ENCODE measurements around the gene NFATC2.

NFATC2 gene

GRCh38 chr20:51358032-51358724 lies 184.3 kb downstream of the NFATC2 start:
- H4K20me1 ChIP-seq (ENCODE audit: insufficient read depth, low read length) = no peaks in the 10 kb centered on the region
- no peaks in the 10 kb centered on the region for H3K79me2 ChIP-seq (ENCODE audit: insufficient read depth, low read length)
- H3K4me2 ChIP-seq (ENCODE audit: low read length) = no peak overlapping the region
- TF ChIP-seq CTCF (IDR thresholded peaks at IDR 0.05; ENCODE audit: low read length) (no peak), EZH2 (IDR thresholded peaks at IDR 0.05; ENCODE audit: borderline replicate concordance, low read length) (no peak)
- H3K27me3 ChIP-seq (ENCODE audit: insufficient read depth, low read length) = 0 out of 2 replicates have a peak, but pooled peaks cover 4% of the 10 kb centered on the region
- H3K9ac ChIP-seq (ENCODE audit: low read length) = no peak overlapping the region
- H3K9me2 ChIP-seq (ENCODE audit: low read depth, low read length) = no peaks in the 10 kb centered on the region
- no peaks in the 10 kb centered on the region for H3K4me1 ChIP-seq (ENCODE audit: insufficient read depth, low read length, severe bottlenecking)
- H3F3A ChIP-seq (ENCODE audit: insufficient read depth, low read length) = no peaks in the 10 kb centered on the region
- no peak overlapping the region for H2AFZ ChIP-seq (ENCODE audit: low read length)
- H3K27ac ChIP-seq (ENCODE audit: low read depth, low read length, poor library complexity, severe bottlenecking) = no peak overlapping the region
- H3K9me3 ChIP-seq (ENCODE audit: low read length) = no peaks in the 10 kb centered on the region
- no peak overlapping the region for H3K4me3 ChIP-seq (ENCODE audit: low read depth, low read length, poor library complexity, severe bottlenecking)
- H3K36me3 ChIP-seq (ENCODE audit: insufficient read depth, low read length) = no peaks in the 10 kb centered on the region

GRCh38 chr20:51357543-51357942 lies 185.0 kb downstream of the NFATC2 start:
- Histone ChIP-seq H3K27me3 (ENCODE audit: insufficient read depth, low read length) (0 out of 2 replicates have a peak, but pooled peaks cover 4% of the 10 kb centered on the region), H3F3A (ENCODE audit: insufficient read depth, low read length) (no peaks in the 10 kb centered on the region), H2AFZ (ENCODE audit: low read length) (no peak overlapping the region), H3K79me2 (ENCODE audit: insufficient read depth, low read length) (no peaks in the 10 kb centered on the region), H3K4me2 (ENCODE audit: low read length) (no peak overlapping the region), H3K36me3 (ENCODE audit: insufficient read depth, low read length) (no peaks in the 10 kb centered on the region), H3K27ac (ENCODE audit: low read depth, low read length, poor library complexity, severe bottlenecking) (no peak overlapping the region), H4K20me1 (ENCODE audit: insufficient read depth, low read length) (no peaks in the 10 kb centered on the region), H3K4me1 (ENCODE audit: insufficient read depth, low read length, severe bottlenecking) (no peaks in the 10 kb centered on the region), H3K4me3 (ENCODE audit: low read depth, low read length, poor library complexity, severe bottlenecking) (no peak overlapping the region), H3K9me3 (ENCODE audit: low read length) (no peaks in the 10 kb centered on the region), H3K9ac (ENCODE audit: low read length) (no peak overlapping the region), H3K9me2 (ENCODE audit: low read depth, low read length) (no peaks in the 10 kb centered on the region)
- TF ChIP-seq CTCF (IDR thresholded peaks at IDR 0.05; ENCODE audit: low read length) (no peak), EZH2 (IDR thresholded peaks at IDR 0.05; ENCODE audit: borderline replicate concordance, low read length) (no peak)

GRCh38 chr20:51356871-51357270 lies 185.6 kb downstream of the NFATC2 start:
- TF ChIP-seq EZH2 (IDR thresholded peaks at IDR 0.05; ENCODE audit: borderline replicate concordance, low read length) = no peak
- no peaks in the 10 kb centered on the region for H3K36me3 ChIP-seq (ENCODE audit: insufficient read depth, low read length)
- no peak overlapping the region for H3K9ac ChIP-seq (ENCODE audit: low read length)
- no peak overlapping the region for H3K4me3 ChIP-seq (ENCODE audit: low read depth, low read length, poor library complexity, severe bottlenecking)
- no peak overlapping the region for H2AFZ ChIP-seq (ENCODE audit: low read length)
- no peaks in the 10 kb centered on the region for H3K9me2 ChIP-seq (ENCODE audit: low read depth, low read length)
- no peaks in the 10 kb centered on the region for H3K4me1 ChIP-seq (ENCODE audit: insufficient read depth, low read length, severe bottlenecking)
- H4K20me1 ChIP-seq (ENCODE audit: insufficient read depth, low read length) = no peaks in the 10 kb centered on the region
- H3K4me2 ChIP-seq (ENCODE audit: low read length) = no peak overlapping the region
- H3K79me2 ChIP-seq (ENCODE audit: insufficient read depth, low read length) = no peaks in the 10 kb centered on the region
- H3K9me3 ChIP-seq (ENCODE audit: low read length) = no peaks in the 10 kb centered on the region
- H3F3A ChIP-seq (ENCODE audit: insufficient read depth, low read length) = no peaks in the 10 kb centered on the region
- H3K27ac ChIP-seq (ENCODE audit: low read depth, low read length, poor library complexity, severe bottlenecking) = no peak overlapping the region
- H3K27me3 ChIP-seq (ENCODE audit: insufficient read depth, low read length) = 0 out of 2 replicates have a peak, but pooled peaks cover 4% of the 10 kb centered on the region
